ENCODE results near the gene RASL10A. TPM values are rescaled to one million over a fixed set of nuclear protein-coding genes. Genes with fewer than 3 reads are reported as not detected.

Gene RASL10A
- total and polyA plus RNA-seq, 4 donors, result 2.1 to 6.6 (median 3.8) TPM

GRCh38 chr22:29340566-29340965 lies 25.1 kb upstream of the RASL10A start:
- DNase-seq (ENCODE audit: low read depth in 4 of 6, low spot score in 6 of 6), result no peak
- no peaks in the 10 kb centered on the region for H3K27me3 ChIP-seq (ENCODE audit: control insufficient read depth, insufficient read depth, low read length)
- peaks cover 37% of the 10 kb centered on the region for H3K4me1 ChIP-seq (ENCODE audit: control insufficient read depth, insufficient read depth, low read length)
- H3K27ac ChIP-seq (ENCODE audit: low read depth, low read length), result no peak overlapping the region
- WGBS (ENCODE audit: insufficient coverage), result 93% methylated on average over 8 of the region's 8 CpGs
- H3K36me3 ChIP-seq (ENCODE audit: control insufficient read depth, insufficient read depth, low read length), result peaks cover 82% of the 10 kb centered on the region
- no peaks in the 10 kb centered on the region for H3K9me3 ChIP-seq (ENCODE audit: control insufficient read depth, insufficient read depth, low read length)
- H3K4me3 ChIP-seq (ENCODE audit: low read depth, low read length), result no peak overlapping the region

- Histone ChIP-seq H3K27ac (ENCODE audit: low read depth, low read length) (no peak overlapping the region), H3K36me3 (ENCODE audit: control insufficient read depth, insufficient read depth, low read length) (peaks cover 92% of the 10 kb centered on the region), H3K4me1 (ENCODE audit: control insufficient read depth, insufficient read depth, low read length) (peaks cover 30% of the 10 kb centered on the region), H3K9me3 (ENCODE audit: control insufficient read depth, insufficient read depth, low read length) (no peaks in the 10 kb centered on the region), H3K27me3 (ENCODE audit: control insufficient read depth, insufficient read depth, low read length) (no peaks in the 10 kb centered on the region), H3K4me3 (ENCODE audit: low read depth, low read length) (no peak overlapping the region)
- WGBS (ENCODE audit: insufficient coverage), result 95% methylated on average over 14 of the region's 23 CpGs
- no peak for DNase-seq (ENCODE audit: low read depth in 4 of 6, low spot score in 6 of 6)
Observed at GRCh38 chr22:29339381-29340235, 24.1 kb upstream of the RASL10A start.

- no peak for DNase-seq (ENCODE audit: low read depth in 4 of 6, low spot score in 6 of 6)
- Histone ChIP-seq H3K27me3 (ENCODE audit: control insufficient read depth, insufficient read depth, low read length) (no peaks in the 10 kb centered on the region), H3K4me1 (ENCODE audit: control insufficient read depth, insufficient read depth, low read length) (peaks cover 18% of the 10 kb centered on the region), H3K9me3 (ENCODE audit: control insufficient read depth, insufficient read depth, low read length) (no peaks in the 10 kb centered on the region), H3K27ac (ENCODE audit: low read depth, low read length) (no peak overlapping the region), H3K36me3 (ENCODE audit: control insufficient read depth, insufficient read depth, low read length) (peaks cover 99% of the 10 kb centered on the region), H3K4me3 (ENCODE audit: low read depth, low read length) (no peak overlapping the region)
- WGBS (ENCODE audit: insufficient coverage), result 96% methylated on average over 3 of the region's 6 CpGs
Observed at GRCh38 chr22:29338398-29338797, 22.9 kb upstream of the RASL10A start.

GRCh38 chr22:29337631-29338284 lies 22.3 kb upstream of the RASL10A start:
- DNase-seq (ENCODE audit: low read depth in 4 of 6, low spot score in 6 of 6), result no peak
- Histone ChIP-seq H3K9me3 (ENCODE audit: control insufficient read depth, insufficient read depth, low read length) (no peaks in the 10 kb centered on the region), H3K4me3 (ENCODE audit: low read depth, low read length) (no peak overlapping the region), H3K27me3 (ENCODE audit: control insufficient read depth, insufficient read depth, low read length) (no peaks in the 10 kb centered on the region), H3K27ac (ENCODE audit: low read depth, low read length) (no peak overlapping the region), H3K4me1 (ENCODE audit: control insufficient read depth, insufficient read depth, low read length) (peaks cover 12% of the 10 kb centered on the region), H3K36me3 (ENCODE audit: control insufficient read depth, insufficient read depth, low read length) (peaks cover 99% of the 10 kb centered on the region)
- WGBS (ENCODE audit: insufficient coverage), result 86% methylated on average over 9 of the region's 12 CpGs

GRCh38 chr22:29336751-29337490 lies 21.4 kb upstream of the RASL10A start:
- H3K27ac ChIP-seq (ENCODE audit: low read depth, low read length), result no peak overlapping the region
- no peak overlapping the region for H3K4me3 ChIP-seq (ENCODE audit: low read depth, low read length)
- 81% methylated on average over 13 of the region's 14 CpGs for WGBS (ENCODE audit: insufficient coverage)
- peaks cover 8% of the 10 kb centered on the region for H3K4me1 ChIP-seq (ENCODE audit: control insufficient read depth, insufficient read depth, low read length)
- H3K27me3 ChIP-seq (ENCODE audit: control insufficient read depth, insufficient read depth, low read length), result no peaks in the 10 kb centered on the region
- peaks cover 99% of the 10 kb centered on the region for H3K36me3 ChIP-seq (ENCODE audit: control insufficient read depth, insufficient read depth, low read length)
- H3K9me3 ChIP-seq (ENCODE audit: control insufficient read depth, insufficient read depth, low read length), result no peaks in the 10 kb centered on the region
- DNase-seq (ENCODE audit: low read depth in 4 of 6, low spot score in 6 of 6), result no peak

- no peaks in the 10 kb centered on the region for H3K9me3 ChIP-seq (ENCODE audit: control insufficient read depth, insufficient read depth, low read length)
- H3K4me1 ChIP-seq (ENCODE audit: control insufficient read depth, insufficient read depth, low read length), result peaks cover 13% of the 10 kb centered on the region
- H3K27ac ChIP-seq (ENCODE audit: low read depth, low read length), result no peak overlapping the region
- H3K27me3 ChIP-seq (ENCODE audit: control insufficient read depth, insufficient read depth, low read length), result no peaks in the 10 kb centered on the region
- H3K36me3 ChIP-seq (ENCODE audit: control insufficient read depth, insufficient read depth, low read length), result peaks cover 99% of the 10 kb centered on the region
- DNase-seq (ENCODE audit: low read depth in 4 of 6, low spot score in 6 of 6), result no peak
- no peak overlapping the region for H3K4me3 ChIP-seq (ENCODE audit: low read depth, low read length)
- WGBS (ENCODE audit: insufficient coverage), result 93% methylated on average over 11 of the region's 11 CpGs
Observed at GRCh38 chr22:29335656-29336055, 20.2 kb upstream of the RASL10A start.

- Histone ChIP-seq H3K27me3 (ENCODE audit: control insufficient read depth, insufficient read depth, low read length) (no peaks in the 10 kb centered on the region), H3K4me1 (ENCODE audit: control insufficient read depth, insufficient read depth, low read length) (peaks cover 17% of the 10 kb centered on the region), H3K9me3 (ENCODE audit: control insufficient read depth, insufficient read depth, low read length) (no peaks in the 10 kb centered on the region), H3K36me3 (ENCODE audit: control insufficient read depth, insufficient read depth, low read length) (peaks cover 99% of the 10 kb centered on the region), H3K27ac (ENCODE audit: low read depth, low read length) (no peak overlapping the region), H3K4me3 (ENCODE audit: low read depth, low read length) (no peak overlapping the region)
- no peak for DNase-seq (ENCODE audit: low read depth in 4 of 6, low spot score in 6 of 6)
- 87% methylated on average over 11 of the region's 12 CpGs for WGBS (ENCODE audit: insufficient coverage)
Observed at GRCh38 chr22:29334696-29335344, 19.3 kb upstream of the RASL10A start.

GRCh38 chr22:29334148-29334547 lies 18.7 kb upstream of the RASL10A start:
- Histone ChIP-seq H3K4me3 (ENCODE audit: low read depth, low read length) (no peak overlapping the region), H3K36me3 (ENCODE audit: control insufficient read depth, insufficient read depth, low read length) (peaks cover 99% of the 10 kb centered on the region), H3K9me3 (ENCODE audit: control insufficient read depth, insufficient read depth, low read length) (no peaks in the 10 kb centered on the region), H3K4me1 (ENCODE audit: control insufficient read depth, insufficient read depth, low read length) (peaks cover 20% of the 10 kb centered on the region), H3K27ac (ENCODE audit: low read depth, low read length) (no peak overlapping the region), H3K27me3 (ENCODE audit: control insufficient read depth, insufficient read depth, low read length) (no peaks in the 10 kb centered on the region)
- no peak for DNase-seq (ENCODE audit: low read depth in 4 of 6, low spot score in 6 of 6)
- WGBS (ENCODE audit: insufficient coverage), result 99% methylated on average over 5 of the region's 7 CpGs

- Histone ChIP-seq H3K9me3 (ENCODE audit: control insufficient read depth, insufficient read depth, low read length) (no peaks in the 10 kb centered on the region), H3K27ac (ENCODE audit: low read depth, low read length) (no peak overlapping the region), H3K4me1 (ENCODE audit: control insufficient read depth, insufficient read depth, low read length) (peaks cover 26% of the 10 kb centered on the region), H3K4me3 (ENCODE audit: low read depth, low read length) (no peak overlapping the region), H3K27me3 (ENCODE audit: control insufficient read depth, insufficient read depth, low read length) (no peaks in the 10 kb centered on the region), H3K36me3 (ENCODE audit: control insufficient read depth, insufficient read depth, low read length) (peaks cover 99% of the 10 kb centered on the region)
- 95% methylated on average over 7 of the region's 8 CpGs for WGBS (ENCODE audit: insufficient coverage)
- no peak for DNase-seq (ENCODE audit: low read depth in 4 of 6, low spot score in 6 of 6)
Observed at GRCh38 chr22:29332886-29333496, 17.5 kb upstream of the RASL10A start.
